ENCODE data around the gene PIK3R6.
"Not testable (repeated sequence)": the region's sequence is repeated elsewhere in the genome, so short reads cannot be mapped to it uniquely, and the experiment has no call there.

The PIK3R6 gene

DNA sequence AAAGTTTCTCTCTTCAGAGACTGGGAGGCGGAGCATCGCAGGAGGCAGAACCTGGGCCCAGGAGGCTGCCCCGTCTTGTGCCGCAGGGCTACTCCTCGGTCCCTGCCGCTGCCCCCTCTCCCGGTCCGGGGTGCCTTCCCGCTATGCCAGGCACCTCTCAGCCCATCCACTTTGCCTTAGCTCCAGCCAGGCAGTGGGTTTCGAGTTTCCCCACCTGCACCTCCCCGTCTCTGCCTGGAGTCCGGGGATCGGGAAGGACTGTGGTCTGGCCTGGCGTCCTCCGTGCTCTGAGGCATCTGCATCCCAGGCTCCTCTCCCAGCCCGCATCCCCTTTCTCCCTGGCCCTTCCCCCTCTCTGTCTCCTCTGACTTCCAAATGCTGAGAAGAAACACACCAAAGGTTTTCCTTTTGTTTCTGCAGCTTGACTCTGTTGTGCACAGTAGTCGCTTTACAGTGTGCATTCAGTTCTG is 26.8 kb upstream of the PIK3R6 start:
- DNase-seq = no peak

DNA sequence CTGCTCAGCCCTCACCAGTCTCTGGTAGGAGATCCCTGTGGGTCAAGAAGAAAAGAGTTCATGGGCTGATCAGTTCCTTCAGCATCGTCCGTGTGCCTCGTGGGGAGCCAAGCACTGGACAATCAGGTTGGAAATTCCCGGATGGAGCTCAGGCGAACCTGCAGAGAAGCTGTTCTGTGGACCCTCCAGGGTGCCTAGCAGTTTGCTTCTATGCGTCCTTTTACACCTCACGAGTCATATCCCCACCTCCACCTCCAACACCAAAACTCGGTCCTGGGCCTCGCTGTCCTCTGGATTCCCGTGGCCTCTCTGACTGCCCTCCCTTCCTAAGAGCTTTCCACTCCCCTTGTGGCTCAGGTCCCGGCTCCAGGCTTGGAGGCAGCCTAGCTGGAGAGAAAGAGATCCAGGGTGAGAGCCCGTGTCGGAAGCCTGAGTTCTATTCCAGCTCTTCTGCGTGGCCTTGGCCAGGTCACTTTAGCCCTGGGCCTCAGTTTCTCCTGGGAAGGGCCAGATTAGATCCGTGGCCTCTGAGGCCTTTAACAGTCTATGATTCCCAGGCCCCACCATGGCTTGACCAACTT is 26.2 kb upstream of the PIK3R6 start:
- peak; percentile 7 for DNase-seq

DNA sequence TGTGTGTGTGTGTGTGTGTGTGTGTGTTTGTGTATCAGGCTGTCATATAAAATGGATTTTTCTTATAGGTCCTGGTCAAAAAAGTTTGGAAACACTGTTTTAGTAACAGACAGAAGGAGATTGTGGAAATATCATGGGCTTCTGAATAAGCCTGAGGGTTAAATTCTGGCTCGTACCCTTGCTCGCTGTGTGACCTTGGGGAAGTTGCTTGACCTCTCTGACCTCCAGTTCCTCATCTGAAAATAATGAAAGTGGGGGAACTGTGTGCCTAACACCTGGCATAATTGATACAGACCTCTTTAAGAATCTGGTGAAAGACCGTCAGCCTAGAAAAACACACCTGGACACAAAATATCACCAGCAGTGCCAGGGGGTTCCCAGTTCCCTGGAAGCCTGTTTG is 25.6 kb upstream of the PIK3R6 start:
- no peak for DNase-seq

DNA sequence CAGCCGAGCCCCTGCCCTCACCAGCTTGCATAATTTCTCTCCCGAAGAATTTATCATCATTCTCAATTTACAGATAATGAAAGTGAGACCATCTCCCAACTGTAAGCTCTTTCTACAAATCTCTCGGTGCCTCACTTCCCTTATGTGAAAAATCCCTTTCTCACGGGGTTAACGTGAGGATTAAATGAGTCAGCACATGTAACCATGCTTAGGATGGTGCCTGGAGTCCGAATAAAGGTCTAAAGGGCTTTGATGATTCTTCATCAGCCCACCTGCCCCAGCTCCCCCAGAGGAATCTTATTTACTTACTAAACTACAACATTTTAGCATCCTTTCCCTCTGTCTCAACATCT is 24.8 kb upstream of the PIK3R6 start:
- DNase-seq = peak; percentile 9

DNA sequence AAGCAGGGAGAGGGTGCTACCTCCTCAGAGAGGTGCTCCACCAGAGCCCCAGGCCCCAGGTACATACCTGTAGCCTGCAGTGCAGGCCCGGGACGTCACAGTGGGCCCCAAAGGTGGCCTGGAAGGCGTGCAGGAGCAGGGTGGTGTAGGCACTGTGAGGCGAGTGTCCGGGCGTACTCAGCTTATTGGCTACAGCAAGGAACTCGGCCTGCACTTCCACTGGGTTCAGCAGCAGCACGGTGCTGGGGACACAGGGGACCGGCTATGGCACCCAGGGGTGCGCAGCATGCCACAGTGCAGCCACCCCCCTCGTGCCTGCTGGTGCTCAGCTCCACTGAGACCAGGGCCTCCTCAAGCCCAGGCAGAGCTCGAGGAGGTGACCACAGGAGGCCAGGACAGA is 23.2 kb upstream of the PIK3R6 start:
- no peak for DNase-seq

DNA sequence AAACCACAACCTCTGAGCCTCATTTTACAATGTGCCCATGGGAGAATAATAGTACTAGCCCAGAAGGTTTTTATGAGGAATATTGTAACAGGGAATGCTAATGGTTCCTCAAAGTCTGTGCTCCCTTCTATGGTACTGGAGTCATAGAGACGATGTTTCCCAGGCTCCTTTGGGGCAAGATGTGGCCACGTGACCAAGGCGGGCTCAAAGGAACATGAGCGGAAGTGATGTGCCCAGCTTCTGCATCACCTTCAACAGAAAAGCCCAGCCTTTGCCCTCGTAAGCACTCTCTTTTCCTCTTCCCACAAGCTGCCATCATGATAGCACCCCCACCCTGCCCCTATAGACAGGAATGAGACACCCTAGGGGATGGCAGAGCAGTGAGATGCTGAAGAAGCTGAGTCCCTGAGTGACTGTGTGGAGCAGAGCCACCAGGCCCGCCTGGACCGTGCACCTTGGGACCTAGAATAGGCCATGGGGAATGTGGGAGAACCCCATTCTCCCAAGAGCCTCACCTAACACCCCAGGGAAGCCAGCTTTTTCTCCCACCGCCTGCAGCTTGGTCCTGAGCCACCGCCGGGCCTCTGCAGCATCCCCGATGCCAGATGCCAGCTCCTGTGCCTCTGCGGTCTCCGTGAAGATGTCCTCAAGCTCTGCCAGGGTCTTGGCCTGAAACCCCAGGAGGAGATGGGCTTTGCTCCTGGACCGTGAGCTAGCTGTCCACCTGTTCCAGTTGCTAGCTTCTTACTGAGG is 22.2 kb upstream of the PIK3R6 start:
- DNase-seq = peak; percentile 15

DNA sequence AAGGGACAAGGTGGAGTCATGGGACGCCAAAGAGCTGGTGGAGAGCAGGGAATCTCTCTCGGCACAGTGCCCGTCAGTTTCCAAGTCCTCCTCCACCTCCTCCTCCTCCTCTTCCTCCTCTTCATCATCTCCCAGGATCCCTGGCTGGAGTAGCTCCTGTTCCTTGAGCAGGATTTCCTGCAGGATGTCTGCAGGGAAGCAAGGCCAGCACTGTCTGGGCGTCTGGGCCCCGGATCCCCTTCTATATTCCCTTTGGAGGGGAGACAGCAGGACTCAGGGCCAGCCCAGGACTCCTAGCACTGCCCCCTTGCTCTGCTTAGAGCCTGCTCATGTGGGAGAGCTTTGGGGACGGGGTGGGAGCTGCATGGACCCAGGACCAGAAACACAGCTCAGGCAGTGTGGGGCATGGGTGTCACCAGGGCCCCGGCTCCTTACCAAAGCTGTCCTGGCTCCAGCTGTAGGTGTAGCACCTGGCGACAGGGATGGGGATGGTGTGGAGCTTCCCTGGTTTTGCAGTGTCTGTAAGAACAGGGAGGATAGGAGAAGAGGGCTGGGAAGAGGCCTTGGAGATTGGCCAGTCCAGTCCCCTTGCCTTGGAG is 21.3 kb upstream of the PIK3R6 start:
- peak; percentile 19 for DNase-seq

DNA sequence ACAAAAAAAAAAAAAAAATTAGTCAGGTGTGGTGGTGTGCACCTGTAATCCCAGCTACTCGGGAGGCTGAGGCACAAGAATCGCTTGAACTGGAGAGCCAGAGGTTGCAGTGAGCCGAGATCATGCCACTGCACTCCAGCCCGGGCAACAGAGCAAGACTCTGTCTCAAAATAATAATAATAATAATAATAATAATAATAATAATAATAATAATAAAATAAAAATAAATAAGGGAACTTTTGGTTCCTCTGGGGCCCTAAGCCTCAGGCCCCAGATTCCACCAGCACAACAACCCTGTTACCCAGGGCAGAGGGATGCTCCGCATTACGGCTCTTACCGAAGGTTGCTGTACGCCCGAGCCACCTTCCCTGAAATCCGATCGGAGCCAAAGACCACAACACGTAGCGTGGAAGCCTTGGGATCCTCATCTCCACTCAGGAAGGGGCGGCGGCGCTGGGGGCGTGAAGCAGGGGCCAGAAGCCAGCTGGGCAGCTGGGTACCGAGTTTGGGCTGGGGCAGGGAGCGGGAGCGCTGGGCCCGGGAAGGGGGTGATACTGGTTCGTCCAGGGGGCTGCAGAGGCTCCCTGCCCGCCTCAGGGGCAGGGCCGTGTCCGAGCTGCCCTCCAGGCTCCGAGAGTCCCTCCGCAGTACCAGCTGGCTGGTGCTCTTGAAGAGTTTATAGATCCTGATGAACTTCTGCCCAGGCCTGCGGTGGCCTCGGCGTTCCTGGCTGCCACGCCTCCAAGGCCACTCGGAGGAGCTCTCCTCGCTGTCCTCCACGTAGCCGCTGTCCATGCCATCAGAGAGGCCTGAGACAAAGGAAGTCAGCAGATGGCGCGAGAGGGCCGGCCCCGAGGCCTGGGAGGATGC is 20.6 kb upstream of the PIK3R6 start:
- DNase-seq = peak; percentile 47

DNA sequence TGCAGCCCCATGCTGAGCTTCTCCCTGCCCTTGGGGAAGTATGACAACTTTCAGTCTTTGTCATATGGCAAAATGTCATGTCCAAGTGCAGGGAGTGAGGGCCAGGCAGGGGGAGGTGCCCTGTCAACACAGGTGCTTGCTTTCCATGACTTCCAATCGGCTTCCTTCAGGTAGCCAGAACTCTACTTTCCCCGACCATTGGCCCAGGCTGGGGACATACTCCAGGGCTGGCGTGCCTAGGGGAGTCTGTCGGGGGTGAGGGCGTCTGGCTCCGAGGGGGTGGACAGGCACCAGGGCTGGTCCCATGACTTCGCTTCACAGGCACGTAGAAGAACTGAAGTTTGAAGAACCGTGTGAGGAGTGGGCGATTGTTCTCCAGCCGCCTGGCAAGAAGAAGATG is 19.8 kb upstream of the PIK3R6 start:
- DNase-seq = peak; percentile 15

DNA sequence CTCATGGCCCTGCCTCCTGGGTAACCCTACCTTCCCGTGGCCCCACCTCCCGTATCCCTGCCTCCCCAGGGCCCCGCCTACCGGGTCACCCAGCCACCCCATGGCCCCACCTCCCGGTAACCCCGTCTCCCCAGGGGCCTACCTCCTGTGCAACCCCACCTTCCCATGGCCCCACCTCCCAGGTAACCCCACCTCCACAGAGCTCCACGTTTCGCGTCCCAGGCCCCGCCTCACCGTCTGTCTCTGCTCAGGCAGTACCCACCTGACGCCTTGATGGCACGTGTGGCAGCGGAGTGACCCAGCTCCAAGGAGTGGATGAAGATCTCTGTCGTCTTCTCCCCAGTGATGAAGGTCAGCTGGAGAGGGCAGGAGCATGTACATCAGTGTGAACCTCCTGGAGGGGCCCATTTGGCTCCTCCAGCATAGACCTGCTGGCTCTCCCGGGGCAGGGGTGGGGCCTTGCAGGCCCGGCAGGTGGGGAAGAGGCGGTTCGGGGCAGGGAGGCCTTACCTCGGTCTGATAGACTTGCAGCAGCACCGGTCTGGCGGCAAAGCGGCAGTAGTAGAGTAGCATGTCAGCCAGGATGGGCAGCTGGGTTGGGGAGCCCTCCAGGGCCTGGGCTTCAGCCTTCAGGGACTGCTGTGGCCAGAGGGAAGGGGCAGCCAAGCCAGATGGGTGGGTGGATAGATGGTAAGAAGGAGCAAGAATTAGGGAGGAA is 18.7 kb upstream of the PIK3R6 start:
- no peak for DNase-seq

DNA sequence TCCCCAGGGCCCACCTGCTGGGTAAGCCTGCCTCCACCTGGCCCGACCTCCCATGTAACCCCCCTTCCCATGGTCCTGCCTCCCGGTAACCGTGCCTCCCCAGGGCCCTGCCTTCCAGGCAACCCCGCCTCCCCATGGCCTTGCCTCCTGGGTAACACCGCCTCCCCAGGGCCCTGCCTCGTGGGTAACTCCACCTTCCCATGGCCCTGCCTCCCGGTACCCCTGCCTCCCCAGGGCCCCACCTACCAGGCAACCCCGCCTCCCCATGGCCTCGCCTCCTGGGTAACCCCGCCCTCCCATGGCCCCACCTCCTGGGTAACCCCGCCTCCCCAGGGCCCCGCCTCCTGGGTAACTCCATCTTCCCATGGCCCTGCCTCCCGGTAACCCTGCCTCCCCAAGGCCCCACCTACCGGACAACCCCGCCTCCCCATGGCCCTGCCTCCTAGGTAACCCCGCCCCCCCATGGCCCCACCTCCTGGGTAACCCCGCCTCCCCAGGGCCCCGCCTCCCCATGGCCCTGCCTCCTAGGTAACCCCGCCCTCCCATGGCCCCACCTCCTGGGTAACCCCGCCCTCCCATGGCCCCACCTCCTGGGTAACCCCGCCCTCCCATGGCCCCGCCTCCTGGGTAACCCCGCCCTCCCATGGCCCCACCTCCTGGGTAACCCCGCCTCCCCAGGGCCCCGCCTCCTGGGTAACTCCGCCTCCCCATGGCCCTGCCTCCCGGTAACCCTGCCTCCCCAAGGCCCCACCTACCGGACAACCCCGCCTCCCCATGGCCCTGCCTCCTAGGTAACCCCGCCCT is 17.9 kb upstream of the PIK3R6 start:
- DNase-seq = not testable (repeated sequence)

DNA sequence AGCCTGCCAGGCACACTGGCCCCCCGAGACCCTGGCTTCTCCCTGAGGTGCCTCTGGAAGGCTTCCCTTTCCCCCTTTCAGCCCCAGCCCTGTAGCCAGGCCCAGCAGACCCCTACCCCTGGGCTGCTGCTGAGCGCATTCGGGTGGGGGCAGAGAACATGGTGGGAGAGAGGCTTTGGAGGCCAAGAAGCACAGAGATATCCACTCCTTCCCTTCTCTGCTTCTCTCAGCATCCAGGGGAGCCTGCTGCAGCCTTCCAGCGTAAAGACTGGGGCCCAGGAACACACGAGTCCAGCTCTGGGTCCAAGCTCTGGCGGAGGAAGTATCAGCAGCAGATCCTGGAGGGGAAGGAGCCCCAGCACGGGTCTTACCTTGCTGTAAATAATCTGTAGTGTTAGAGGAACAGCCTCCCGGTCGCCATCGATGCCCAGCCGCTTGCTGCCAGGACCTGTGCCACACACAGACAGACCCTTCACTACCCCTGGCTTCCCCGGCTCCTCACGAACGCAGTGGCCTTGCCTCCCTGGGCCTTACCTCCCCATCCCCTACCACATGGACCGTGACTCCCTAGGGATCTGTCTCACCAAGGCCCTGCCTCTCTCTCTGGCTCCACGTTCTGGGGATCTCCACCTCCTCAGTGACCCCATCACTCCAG is 17.0 kb upstream of the PIK3R6 start:
- DNase-seq = no peak

DNA sequence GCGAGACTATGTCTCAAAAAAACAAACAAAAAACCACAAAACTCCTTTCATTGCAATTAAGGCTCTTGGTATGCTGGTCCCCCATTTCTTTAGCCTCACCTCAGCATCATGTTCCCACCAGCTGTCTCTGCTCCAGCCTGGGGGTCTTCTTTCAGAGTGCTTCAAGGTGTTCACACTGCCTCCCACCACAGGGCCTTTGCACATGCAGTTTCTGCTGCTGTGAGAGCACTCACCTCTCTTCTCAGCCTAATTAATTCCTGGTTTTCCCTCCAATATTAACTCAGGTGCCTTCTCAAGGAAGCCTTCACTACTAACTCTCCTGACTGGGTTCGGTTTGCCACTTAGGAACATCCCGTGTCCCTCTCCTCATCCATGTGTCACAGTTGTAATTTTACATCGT is 15.9 kb upstream of the PIK3R6 start:
- DNase-seq = no peak

DNA sequence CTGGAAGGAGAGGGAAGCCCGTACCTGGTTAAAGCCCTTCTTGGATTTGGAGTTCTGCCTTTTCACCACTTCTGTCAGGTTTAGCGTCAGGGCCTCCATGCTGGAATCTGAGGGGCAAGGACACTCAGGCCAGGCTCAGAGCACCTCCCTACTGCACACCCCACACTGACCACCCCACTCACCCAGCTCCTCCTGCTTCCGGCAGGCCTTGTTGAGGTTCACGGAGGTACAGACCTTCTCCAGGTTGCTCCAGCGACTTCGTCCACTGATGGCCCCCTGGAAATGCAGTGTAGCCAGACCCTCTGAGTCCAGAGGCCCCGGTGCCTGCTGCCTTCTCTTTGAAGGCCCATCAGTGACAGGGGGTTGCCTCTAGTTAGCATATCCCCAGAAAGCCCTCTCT is 14.1 kb upstream of the PIK3R6 start:
- peak; percentile 3 for DNase-seq

DNA sequence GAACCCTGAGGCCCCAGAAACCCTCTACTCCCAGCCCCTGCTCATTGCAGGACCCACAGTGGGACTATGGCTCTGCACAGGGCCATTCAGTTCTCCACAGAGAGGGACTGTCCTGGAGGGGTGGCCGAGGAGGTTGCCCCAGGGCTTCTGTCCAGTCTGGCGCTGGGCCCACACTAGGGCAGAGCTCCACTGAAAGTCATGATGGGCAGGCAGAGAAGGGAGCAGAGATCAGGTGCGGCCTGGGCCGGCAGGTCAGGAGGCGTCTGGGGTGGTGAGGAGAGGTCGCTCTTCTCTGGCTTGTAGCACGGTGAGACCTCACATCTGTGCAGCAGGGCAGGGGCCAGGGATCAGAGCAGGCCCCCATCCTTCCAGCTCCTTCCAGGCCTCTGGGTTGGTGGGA is 13.0 kb upstream of the PIK3R6 start:
- peak; percentile 9 for DNase-seq

DNA sequence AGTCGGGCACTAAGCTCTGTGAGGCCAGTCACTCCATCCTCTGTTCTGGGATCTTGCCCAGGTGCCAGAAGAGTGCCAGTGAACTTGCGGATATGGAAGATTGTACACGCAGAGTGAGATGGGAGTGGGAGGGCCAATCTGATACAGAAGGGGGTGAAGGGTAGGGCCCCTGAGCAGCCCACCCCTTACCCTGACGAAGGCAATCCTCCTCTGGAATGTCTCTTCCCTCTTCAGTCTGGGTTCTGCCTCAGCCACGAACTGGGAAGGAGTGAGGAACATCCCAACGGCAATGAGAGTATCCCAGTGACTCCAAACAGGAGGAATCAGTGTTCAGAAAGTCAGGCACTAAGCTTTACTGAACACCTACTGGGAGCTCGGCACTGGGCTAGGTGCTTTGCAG is 11.9 kb upstream of the PIK3R6 start:
- DNase-seq = peak; percentile 7

DNA sequence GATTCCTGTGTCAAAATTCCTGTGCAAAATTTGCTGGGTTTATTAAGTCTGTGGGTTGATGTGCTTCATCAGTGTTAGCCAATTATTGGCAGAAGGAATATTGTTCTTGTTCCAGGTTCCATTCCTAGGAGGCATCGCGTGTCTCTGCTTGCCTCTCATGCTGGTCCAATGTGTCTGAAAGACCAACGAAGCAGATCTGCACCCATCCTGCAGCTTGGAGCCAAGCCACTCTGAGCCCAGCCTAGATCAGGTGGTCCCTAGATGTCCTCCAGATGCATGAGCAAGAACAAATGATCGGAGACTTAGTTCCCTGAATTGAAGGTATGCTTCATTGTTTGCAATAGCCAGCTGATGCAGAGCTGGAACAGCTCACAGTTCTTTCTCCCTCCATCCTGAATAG is 10.5 kb upstream of the PIK3R6 start:
- DNase-seq = no peak

DNA sequence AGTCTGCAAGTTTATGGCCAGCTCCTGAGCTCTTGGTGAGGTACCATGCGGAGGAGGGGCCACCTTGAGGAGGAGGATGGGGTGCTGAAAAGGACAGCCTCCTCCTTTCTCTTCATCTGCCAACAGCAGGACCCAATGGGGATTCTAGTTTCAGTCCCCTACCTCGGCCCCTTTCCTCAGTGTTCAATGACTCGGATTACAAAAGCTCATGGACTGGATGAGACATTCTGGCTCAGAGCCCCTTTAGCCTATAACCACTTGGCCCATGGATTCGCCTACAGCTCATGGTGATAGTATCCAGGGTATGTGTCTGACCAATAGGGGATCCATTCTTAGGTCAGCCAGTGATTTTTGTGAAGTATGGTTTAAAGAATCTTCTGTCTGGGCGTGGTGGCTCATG is 8.5 kb upstream of the PIK3R6 start:
- no peak for DNase-seq

DNA sequence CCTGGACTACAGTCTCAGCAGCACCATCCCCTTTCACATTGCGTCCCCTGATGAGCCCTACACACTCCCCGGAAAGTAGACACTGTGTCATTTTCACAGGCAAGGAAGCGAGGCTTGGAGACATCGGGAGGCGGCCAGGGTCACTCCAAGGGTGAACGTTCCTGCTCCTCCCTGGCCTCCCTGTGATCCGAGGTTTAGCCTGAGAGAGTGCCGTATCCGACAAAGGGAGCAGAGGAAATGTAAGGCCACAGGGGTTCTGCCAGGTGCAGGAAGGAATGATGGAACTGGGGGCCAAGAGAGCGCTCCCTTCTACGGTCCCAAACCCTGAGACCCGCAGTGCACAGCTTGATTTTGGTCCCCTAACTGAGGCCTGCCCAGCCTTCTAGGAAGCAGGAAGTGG is 8.0 kb upstream of the PIK3R6 start:
- DNase-seq = no peak

DNA sequence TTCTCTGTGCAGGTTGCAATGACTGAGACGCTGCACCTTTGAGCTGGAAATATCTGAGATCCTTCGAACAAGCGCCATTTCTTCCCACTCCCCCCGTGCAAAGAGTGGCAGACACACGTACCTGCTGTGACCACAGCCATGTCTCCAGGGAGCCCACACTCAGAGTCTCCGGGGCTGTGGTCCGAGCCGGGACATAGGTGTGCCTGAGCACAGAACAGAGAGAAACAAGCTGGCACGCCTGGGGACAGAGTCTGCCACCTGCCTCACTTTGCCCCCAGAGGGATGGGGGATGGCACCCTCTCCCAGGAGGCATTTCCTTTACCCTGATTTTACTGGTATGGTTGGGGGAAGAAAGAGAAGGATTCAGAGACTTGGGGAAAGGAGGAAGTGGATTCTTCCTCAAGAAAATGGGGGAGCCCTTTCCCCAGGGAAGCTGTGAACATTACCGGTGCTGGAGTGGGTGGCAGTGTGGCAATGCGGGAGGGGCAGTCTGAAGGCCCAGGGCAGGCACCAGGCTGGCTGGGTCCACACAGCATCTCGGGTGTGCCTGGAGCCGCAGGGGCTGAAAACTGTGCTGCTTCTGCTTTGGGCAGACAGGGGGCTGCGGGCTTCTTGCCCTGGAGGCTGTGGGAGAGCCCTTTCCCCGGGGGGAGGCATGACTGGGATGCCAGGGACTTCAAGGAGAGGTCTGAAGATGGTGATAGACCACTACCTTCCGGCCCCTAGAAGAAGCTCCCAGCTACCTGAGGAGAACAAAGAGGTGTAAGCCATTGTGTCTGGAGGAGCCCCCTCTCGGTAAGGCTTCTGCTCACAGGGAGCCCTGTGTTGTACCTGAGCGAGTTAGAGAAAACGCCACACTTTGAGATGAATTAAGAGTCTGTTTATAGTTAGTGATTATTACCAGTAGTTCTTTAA is 6.6 kb upstream of the PIK3R6 start:
- DNase-seq = no peak
